ENCODE results near the gene PICALM. TPM values are rescaled to one million over a fixed set of nuclear protein-coding genes. Genes with fewer than 3 reads are reported as not detected.

The PICALM gene
- total and polyA plus RNA-seq, 2 of the 13 experiments (the other 11 are each of a cell fraction or from before 2014, with no cell fraction given) = 97.6 to 154 TPM

DNA sequence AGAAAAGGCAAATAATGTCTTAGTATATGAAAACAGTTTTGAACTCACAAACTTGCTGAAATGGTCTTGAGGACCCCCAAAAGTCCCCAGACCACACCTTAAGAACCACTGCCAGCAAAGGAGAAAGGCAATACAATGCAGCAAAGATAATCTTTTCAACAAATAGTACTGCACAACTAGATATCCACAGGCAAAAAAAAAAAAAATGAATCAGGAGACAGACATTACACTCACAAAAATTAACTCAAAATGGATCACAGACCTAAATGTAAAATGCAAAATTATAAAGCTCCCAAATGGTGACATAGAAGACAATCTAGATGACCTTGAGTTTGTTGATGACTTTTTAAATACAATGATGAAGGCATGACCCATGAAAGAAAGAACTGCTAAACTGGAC is 8.3 kb downstream of the PICALM start:
- H3K79me2 ChIP-seq (ENCODE audit: insufficient read depth, low read length) = peaks cover 96% of the 10 kb centered on the region
- no TSS peak for BruUV-seq (replicated peaks)
- no peak overlapping the region for H3K27ac ChIP-seq (ENCODE audit: extremely low read length, insufficient read depth, low read length)
- H3K36me3 ChIP-seq (replicated peaks in 1 of 2; ENCODE audit: control insufficient read depth in 1 of 2, insufficient read depth in 2 of 2, low read length in 2 of 2) = no peaks in the 10 kb centered on the region
- in situ Hi-C loops (cut with HindIII; ENCODE audit: extremely low pct_ligation_motif_present, low pct_unique_long_range_greater_than_20kb) (no loop called here), intact Hi-C loops (cut with micrococcal nuclease; ENCODE audit: unreplicated experiment) (loop anchor here (10.0 kb wide), 1 partner anchor 436 kb away; the partner anchor contains the start of genes DLG2 and TMEM126B)
- TF ChIP-seq RAD21 (CRISPR knock-in tag; IDR thresholded peaks at IDR 0.05) = no peak
- TF ChIP-seq, protein P1, sequence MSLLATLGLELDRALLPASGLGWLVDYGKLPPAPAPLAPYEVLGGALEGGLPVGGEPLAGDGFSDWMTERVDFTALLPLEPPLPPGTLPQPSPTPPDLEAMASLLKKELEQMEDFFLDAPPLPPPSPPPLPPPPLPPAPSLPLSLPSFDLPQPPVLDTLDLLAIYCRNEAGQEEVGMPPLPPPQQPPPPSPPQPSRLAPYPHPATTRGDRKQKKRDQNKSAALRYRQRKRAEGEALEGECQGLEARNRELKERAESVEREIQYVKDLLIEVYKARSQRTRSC (CRISPR knock-in tag; IDR thresholded peaks at IDR 0.05; ENCODE audit: low read depth) = no peak
- TF ChIP-seq ZNF235 (CRISPR knock-in tag; IDR thresholded peaks at IDR 0.05; ENCODE audit: borderline replicate concordance) = no peak
- TF ChIP-seq, protein P2, sequence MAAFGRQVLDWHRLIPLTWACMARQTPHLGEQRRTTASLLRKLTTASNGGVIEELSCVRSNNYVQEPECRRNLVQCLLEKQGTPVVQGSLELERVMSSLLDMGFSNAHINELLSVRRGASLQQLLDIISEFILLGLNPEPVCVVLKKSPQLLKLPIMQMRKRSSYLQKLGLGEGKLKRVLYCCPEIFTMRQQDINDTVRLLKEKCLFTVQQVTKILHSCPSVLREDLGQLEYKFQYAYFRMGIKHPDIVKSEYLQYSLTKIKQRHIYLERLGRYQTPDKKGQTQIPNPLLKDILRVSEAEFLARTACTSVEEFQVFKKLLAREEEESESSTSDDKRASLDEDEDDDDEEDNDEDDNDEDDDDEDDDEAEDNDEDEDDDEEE (CRISPR knock-in tag; IDR thresholded peaks at IDR 0.05) = no peak
- no peak for TF ChIP-seq PAWR (CRISPR knock-in tag; IDR thresholded peaks at IDR 0.05; ENCODE audit: borderline replicate concordance)
- TF ChIP-seq ATRX (CRISPR knock-in tag; IDR thresholded peaks at IDR 0.05; ENCODE audit: borderline replicate concordance) = no peak
- no peak for TF ChIP-seq ZNF737 (CRISPR knock-in tag; IDR thresholded peaks at IDR 0.05; ENCODE audit: borderline replicate concordance)
- no peak for TF ChIP-seq ZNF124 (CRISPR knock-in tag; IDR thresholded peaks at IDR 0.05)
- TF ChIP-seq ETV6 (CRISPR knock-in tag; conservative IDR thresholded peaks at IDR 0.05) = no peak
- no peak for TF ChIP-seq STAT5B (CRISPR knock-in tag; IDR thresholded peaks at IDR 0.05)
- no peak for TF ChIP-seq JUND (CRISPR knock-in tag; IDR thresholded peaks at IDR 0.05)
- no peak for TF ChIP-seq ZNF335 (CRISPR knock-in tag; IDR thresholded peaks at IDR 0.05)
- no peak for TF ChIP-seq KLF16 (CRISPR knock-in tag; IDR thresholded peaks at IDR 0.05)
- TF ChIP-seq NPAS2 (CRISPR knock-in tag; IDR thresholded peaks at IDR 0.05; ENCODE audit: borderline replicate concordance) = no peak
- TF ChIP-seq, protein P3, sequence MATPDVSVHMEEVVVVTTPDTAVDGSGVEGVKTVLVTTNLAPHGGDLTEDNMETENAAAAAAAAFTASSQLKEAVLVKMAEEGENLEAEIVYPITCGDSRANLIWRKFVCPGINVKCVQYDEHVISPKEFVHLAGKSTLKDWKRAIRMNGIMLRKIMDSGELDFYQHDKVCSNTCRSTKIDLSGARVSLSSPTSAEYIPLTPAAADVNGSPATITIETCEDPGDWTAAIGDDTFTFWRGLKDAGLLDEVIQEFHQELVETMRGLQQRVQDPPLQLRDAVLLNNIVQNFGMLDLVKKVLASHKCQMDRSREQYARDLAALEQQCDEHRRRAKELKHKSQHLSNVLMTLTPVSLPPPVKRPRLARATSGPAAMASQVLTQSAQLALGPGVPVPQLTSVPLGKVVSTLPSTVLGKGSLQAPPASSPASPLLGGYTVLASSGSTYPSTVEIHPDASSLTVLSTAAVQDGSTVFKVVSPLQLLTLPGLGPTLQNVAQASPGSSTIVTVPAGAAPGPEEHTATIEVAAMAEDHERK (CRISPR knock-in tag; IDR thresholded peaks at IDR 0.05; ENCODE audit: low read depth) = no peak
- no peak for TF ChIP-seq ZNF350 (CRISPR knock-in tag; IDR thresholded peaks at IDR 0.05; ENCODE audit: borderline replicate concordance, low read depth)
- POLR2A ChIA-PET = no interaction called here
- no peak overlapping the region for H3K4me3 ChIP-seq (replicated peaks in 1 of 3; ENCODE audit: insufficient read depth in 1 of 3, low read depth in 2 of 3, low read length in 3 of 3)
- no peaks in the 10 kb centered on the region for H3K27me3 ChIP-seq (ENCODE audit: control insufficient read depth in 1 of 2, insufficient read depth in 2 of 2, low read length in 2 of 2)
- H2AFZ ChIP-seq (ENCODE audit: low read length) = no peak overlapping the region
- H3K9me3 ChIP-seq (ENCODE audit: low read length) = no peaks in the 10 kb centered on the region
- H3K4me2 ChIP-seq (ENCODE audit: low read depth, low read length) = no peak overlapping the region
- no peak for ATAC-seq
- no peak for DNase-seq (ENCODE audit: low spot score)
- no peak overlapping the region for H3K9ac ChIP-seq (ENCODE audit: insufficient read depth, low read depth, low read length)
- CTCF ChIA-PET (ENCODE audit: low intra/inter-chr PET ratio, low total read pairs) = no interaction called here
- FAIRE-seq = no peak
- H3K4me1 ChIP-seq (ENCODE audit: insufficient read depth, low read length) = peaks cover 64% of the 10 kb centered on the region
- peaks cover 94% of the 10 kb centered on the region for H4K20me1 ChIP-seq (ENCODE audit: insufficient read depth, low read length)
